ENCODE measurements around the gene SRR.
"Not testable (repeated sequence)": the region's sequence is repeated elsewhere in the genome, so short reads cannot be mapped to it uniquely, and the experiment has no call there.

The SRR gene

GRCh38 chr17:2292100-2292499, 11.7 kb upstream of the SRR start:
- DNase-seq: no peak

DNA sequence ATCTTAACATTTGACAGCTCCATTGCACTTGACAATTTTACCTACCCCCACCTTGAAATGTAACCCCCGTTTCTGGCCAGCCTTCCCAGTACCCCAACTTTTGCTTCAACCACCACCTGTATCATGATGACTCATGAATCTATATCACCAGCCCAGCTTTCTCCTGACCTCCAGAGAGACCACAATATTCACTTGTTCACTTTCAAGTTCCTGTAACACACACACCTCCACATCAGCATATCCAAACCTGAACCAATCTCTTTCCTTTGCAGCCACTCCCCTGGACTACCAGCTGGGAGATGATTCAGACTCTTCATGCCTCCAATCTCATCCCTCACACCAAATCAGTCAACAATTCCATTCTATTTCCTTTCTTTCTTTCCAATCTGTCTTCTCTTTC, 8.2 kb upstream of the SRR start:
- no peak for DNase-seq

GRCh38 chr17:2297023-2297422, 6.7 kb upstream of the SRR start:
- DNase-seq: no peak

DNA sequence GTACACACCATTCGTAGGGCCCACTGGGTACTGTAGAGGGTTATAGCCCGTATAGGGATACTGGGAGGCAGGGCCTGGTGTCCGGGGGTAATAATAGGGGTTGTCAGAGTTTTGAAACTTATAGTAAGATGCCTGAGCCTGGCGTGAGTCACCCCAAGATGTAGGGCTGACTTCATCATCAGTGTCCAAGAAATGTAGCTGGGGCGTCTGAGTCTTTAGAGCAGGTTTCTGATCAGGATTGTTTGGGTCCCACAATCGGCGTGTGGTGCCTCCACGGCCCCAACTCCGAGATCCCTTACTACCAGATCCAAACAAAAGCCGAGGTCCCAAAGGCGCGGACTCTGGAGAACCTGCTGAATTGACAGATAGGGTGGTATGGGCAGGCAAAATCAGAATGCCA, 4.6 kb upstream of the SRR start:
- no peak for DNase-seq

DNA sequence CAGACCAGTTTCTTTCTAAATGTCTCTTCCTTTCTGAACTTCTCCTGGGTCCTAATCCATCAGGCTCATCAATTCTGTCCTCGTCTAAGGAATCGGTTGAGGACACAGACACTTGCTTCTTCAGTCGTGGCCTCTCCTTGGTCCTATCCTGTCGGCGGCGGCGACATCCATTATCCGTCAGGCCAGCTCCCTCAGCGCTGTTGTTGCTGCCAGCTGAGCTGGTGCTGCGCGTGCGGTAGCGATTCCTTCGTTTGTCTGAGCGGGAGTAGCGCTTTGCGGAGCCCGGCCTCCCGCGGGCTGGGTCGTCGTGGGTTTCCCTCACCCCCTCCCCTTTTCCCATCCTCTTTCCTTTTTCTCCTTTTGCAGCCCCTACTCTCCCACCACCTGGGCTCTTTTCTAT, 4.0 kb upstream of the SRR start:
- DNase-seq: no peak

GRCh38 chr17:2302778-2303203, 959 bp upstream of the SRR start:
- DNase-seq: peak in 1 of 5 donors; percentile 6

DNA sequence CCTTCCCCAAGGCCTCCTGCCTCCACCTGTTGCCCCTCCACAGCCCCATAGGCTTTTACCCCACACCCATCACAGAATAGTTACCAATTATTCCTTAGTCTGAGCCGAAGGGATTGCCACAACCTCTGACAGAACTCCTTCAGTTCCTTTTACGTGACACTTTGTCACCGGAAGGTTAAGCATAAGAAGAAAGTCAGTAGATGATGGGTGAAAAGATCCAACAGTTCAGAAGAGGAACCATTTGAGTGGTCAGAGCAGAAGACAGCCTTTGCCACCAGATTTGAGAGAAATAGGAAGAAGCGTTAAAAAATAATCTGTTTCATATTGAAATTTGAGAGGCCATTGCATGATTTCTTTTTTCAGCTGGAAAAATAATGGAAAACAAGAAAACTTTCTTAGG, 1.2 kb downstream of the SRR start:
- DNase-seq: no peak

DNA sequence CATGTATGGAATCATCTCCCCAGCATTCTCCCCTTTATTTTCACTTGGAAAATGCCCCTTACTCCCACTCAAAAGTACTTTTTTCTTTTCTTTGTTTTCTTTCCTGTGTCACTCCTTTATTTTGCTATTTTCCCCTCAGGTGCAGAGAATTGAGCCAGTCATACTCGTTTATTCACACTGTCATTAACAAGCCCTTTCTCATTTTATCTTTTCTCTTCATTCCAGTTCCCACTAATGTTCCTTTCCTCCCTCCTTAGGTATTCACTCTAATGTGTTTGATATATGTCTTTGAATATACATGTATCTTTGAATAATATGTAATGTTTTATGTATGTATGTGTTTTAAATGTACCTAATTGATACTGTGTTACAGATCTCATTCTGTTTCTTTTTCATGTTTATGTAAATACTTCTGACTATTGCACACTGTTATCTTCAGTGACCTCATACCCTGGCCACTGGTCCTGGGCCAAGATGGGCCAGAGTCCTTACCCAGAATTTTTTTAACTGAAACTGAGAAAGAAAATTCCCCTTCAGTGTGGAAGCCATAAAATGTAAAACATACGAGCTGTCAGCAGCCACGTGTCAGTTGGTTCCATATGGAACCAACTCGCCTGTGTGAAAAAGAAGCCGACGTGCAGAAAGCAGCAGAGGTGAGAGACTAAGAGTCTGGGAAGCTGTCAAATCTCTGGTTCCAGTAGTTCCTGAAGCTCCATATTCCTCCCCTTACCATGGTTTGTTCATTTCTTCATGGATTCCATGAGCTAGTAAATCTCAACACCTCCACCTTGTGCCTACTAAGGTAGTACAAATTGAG, 5.8 kb downstream of the SRR start:
- no peak for DNase-seq

GRCh38 chr17:2312736-2313135, 9.0 kb downstream of the SRR start:
- DNase-seq: no peak

DNA sequence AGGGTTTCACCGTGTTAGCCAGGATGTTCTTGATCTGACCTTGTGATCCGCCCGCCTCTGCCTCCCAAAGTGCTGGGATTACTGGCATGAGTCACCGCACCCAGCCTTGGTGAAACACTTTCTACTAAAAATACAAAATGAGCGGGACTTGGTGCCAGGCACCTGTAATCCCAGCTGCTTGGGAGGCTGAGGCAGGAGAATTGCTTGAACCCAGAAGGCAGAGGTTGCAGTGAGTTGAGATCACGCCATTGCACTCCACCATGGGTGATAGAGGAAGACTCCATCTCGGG, 13.1 kb downstream of the SRR start:
- not testable (repeated sequence) for DNase-seq

GRCh38 chr17:2317796-2318195, 14.0 kb downstream of the SRR start:
- no peak for DNase-seq

- DNase-seq: no peak
Observed at GRCh38 chr17:2319051-2319450, 15.3 kb downstream of the SRR start.

GRCh38 chr17:2321399-2321798, 17.6 kb downstream of the SRR start:
- DNase-seq: no peak

DNA sequence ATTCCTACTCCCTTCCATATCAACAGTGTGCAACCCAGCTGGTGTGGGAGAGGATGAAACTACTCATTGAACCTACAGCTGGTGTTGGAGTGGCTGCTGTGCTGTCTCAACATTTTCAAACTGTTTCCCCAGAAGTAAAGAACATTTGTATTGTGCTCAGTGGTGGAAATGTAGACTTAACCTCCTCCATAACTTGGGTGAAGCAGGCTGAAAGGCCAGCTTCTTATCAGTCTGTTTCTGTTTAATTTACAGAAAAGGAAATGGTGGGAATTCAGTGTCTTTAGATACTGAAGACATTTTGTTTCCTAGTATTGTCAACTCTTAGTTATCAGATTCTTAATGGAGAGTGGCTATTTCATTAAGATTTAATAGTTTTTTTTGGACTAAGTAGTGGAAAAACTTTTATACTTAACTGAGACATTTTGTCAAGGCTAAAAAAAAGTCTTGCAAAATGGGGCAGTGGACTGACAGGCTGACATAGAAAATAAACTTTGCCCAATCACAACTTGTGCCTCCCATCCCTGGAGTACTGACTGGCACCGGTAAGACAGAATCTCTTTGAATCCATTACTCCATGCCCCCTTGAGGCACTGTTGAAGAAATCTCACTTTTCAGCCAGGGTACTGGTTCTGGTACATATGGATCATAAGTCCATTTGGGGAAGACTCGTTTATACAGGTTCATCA, 20.0 kb downstream of the SRR start:
- DNase-seq: no peak

- no peak for DNase-seq
Observed at GRCh38 chr17:2331303-2331702, 27.6 kb downstream of the SRR start.

GRCh38 chr17:2335726-2336214, 32.0 kb downstream of the SRR start:
- DNase-seq: no peak

GRCh38 chr17:2336215-2336851, 32.6 kb downstream of the SRR start, which contains the start of gene TSR1:
Gene TSR1 (minus strand): TSS chr17:2336457. CDS start chr17:2336427, 30 bp downstream.
- DNase-seq: peak; percentile 81 to 88 (median 84)

- DNase-seq: peak; percentile 52 to 75 (median 63)
Observed at GRCh38 chr17:2336852-2337543, 33.2 kb downstream of the SRR start, which contains the start of gene SGSM2. Gene SGSM2 (plus strand): TSS chr17:2337501. CDS start chr17:2337689, 188 bp downstream.

DNA sequence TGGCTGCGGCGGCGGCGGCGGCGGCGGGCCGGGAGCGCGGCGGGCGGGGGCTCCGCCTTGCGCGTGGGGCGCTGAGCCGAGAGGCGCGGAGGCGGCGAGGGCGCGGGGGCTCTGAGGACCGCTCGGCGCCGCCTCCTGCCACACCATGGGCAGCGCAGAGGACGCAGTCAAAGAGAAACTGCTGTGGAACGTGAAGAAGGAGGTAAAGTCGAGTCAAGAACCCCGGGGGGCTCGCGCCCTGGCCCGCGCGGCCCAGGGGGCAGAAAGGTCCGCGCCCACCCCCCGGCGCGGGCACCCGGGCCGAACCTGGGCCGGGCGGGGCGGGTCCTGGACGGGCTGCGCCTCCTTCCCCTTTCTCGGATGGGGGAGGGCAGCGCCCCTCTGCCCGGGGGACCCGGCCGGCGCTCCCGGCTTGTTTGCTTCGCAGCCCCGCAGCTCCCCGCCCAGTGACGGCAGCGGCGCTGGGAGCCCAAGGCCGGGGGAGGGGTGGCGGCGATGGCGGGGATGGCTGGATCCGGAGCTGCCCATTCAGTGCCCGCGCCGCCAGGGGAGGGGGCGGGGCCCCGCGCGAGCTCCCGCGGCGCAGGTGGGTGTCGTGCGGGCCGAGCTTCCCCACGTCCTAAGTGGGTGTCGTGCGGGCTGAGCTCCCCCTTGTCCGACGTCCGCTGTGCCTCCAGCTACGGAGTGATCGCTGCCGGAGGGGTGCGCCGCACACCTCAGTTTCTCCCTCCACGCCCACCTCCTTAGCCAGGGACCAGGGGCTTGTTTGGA, 34.0 kb downstream of the SRR start:
- DNase-seq: peak; percentile 33 to 59 (median 49)

DNA sequence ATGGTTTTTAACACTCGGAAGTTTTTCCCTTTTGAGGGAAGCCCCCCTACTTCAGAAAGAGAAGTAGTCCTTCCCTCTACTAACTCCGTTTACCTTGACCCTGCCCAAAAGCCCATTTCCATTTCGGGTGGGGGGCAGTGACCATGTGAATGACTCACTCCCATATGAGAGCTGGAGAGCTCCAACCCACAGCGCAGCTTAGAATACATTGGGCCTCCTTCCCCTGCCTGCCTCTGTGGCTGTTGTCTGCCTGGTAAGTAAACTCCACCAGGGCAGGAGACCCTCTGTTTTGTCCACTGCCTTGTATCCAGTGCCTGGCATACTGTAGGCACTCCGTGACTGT, 34.5 kb downstream of the SRR start:
- DNase-seq: no peak

DNA sequence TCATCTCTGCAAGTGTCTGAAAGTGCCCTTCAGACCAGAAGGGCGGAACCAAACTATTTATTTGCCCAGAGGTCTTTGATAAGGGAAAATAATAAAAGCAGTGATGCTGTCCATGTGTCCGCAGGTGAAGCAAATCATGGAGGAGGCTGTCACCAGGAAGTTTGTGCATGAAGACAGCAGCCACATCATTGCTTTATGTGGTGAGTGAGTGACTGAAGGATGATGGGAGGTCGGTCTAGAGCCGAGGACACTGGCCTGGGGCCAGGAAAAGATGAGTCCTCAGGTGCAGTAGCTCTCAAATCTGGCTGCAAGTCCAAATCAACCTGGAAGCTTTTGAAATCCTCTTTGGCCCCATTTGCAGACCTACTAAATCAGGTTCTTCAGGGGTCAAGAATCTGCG, 39.7 kb downstream of the SRR start:
- no peak for DNase-seq

- DNase-seq: no peak
Observed at GRCh38 chr17:2344528-2344927, 40.8 kb downstream of the SRR start.
